GM19438 (cell line): ENCODE data around the gene TEX19.

Source experiments
- ATAC-seq: cut with Tn5 transposase; IDR thresholded peaks from one replicate; pipeline ENCODE4 v1.9.1; 2021; ENCODE audit warnings: low read depth; ENCODE audit not compliant: unreplicated experiment

The TEX19 gene

GRCh38 chr17:82358465-82359350 lies at the start of gene TEX19:
TSS of gene TEX19 (plus strand) at chr17:82359247. CDS start at chr17:82362151, 2,904 bp downstream.
- ATAC-seq = no peak

GRCh38 chr17:82309656-82310570 lies 49.1 kb upstream of the TEX19 start:
- no peak for ATAC-seq

GRCh38 chr17:82310877-82311276 lies 48.2 kb upstream of the TEX19 start:
- no peak for ATAC-seq

- ATAC-seq = no peak
Measured at GRCh38 chr17:82311971-82312370, 47.1 kb upstream of the TEX19 start.

- no peak for ATAC-seq
Measured at GRCh38 chr17:82313195-82314011, 45.6 kb upstream of the TEX19 start.

GRCh38 chr17:82314012-82314726 lies 44.9 kb upstream of the TEX19 start:
- ATAC-seq = no peak

GRCh38 chr17:82314727-82315605 lies 44.1 kb upstream of the TEX19 start:
- no peak for ATAC-seq

- no peak for ATAC-seq
Measured at GRCh38 chr17:82315703-82316358, 43.2 kb upstream of the TEX19 start.

GRCh38 chr17:82316651-82317393 lies 42.2 kb upstream of the TEX19 start:
- ATAC-seq = no peak

GRCh38 chr17:82317394-82318168 lies 41.5 kb upstream of the TEX19 start, which contains the start of gene CD7:
TSS of gene CD7 (minus strand) at chr17:82317608. CDS start at chr17:82317495, 113 bp downstream.
- no peak for ATAC-seq

- no peak for ATAC-seq
Measured at GRCh38 chr17:82318169-82318498, 40.9 kb upstream of the TEX19 start.

GRCh38 chr17:82318772-82319606 lies 40.1 kb upstream of the TEX19 start:
- ATAC-seq = no peak

GRCh38 chr17:82319619-82320062 lies 39.4 kb upstream of the TEX19 start:
- ATAC-seq = no peak

- ATAC-seq = no peak
Measured at GRCh38 chr17:82320140-82320840, 38.8 kb upstream of the TEX19 start.
